ENCODE data around the gene SNX7.

The SNX7 gene

DNA sequence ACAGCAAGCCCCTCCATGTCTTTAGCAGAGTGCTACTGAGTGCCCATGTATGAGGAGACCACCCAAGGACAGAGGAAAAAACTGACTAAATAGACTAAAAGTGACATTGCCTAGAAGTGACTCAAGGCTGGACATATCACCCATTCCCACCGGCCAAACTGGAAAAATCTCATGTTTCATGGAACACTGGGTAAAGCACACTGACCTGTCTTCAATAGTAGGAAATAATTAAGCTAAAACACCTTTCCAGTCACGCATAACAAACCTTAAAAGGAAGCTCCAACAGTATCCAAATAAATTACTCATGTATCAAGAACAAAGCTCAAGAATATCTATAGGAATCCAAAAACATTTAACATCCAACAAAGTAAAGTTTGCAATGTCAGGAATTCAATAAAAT, 120.4 kb downstream of the SNX7 start:
- no peak for DNase-seq

DNA sequence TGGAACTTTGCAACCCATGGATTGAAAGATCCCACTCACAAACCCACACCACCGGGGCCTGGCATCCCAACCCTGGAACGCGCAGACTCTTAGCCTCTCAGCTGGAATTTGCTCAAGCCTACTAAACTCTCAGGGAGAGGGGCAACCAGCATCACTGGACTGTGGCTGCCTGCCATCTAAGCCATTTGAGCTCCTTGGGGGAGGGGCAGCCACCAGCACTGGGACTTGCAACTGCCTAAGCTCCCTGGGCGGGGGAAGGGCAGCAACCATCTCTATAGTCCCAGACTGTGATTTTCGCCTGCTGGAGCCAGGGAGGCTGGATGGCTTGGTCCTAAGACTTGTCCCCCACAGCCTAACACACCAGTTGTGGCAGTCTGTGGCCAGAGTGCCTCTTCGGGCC, 122.3 kb downstream of the SNX7 start:
- no peak for DNase-seq

DNA sequence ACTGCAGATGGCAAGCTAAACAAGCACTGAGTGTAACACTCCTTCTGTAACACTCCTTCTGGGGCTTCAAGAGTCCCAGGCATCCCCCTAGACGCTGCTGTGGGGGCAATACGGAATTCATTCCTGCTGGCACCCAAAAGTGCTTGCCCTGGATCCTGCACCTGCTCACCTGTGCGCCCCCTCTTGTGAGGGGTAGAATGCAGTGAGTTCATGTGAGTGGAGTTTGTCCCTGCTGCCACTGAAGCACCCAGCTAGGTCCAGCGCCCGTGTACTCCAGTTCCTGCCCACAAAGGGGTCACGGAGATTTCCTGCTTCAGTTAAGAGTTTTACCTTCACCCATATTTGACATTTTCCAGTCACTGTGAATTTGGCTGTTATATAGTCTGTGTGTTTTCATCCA, 130.0 kb downstream of the SNX7 start:
- DNase-seq = no peak

DNA sequence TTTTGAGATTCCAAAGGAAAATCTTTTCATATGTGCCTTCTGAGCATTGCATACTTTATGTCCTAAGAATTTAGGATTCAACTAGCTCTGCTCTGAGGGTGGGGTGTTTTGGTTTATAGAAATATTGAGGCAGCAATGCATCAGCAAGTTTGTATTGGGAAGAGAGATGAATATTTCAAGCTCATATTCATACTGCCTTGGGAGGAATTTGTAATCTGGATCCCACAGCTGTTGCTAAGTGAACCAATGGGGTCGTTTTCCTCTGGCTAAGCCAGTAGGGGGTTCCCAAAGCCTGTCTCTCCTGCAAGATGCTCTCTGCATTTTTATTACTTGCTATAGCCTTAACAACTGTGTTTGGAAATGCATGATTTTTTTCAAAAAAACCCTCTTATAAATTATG, 130.6 kb downstream of the SNX7 start:
- no peak for DNase-seq

DNA sequence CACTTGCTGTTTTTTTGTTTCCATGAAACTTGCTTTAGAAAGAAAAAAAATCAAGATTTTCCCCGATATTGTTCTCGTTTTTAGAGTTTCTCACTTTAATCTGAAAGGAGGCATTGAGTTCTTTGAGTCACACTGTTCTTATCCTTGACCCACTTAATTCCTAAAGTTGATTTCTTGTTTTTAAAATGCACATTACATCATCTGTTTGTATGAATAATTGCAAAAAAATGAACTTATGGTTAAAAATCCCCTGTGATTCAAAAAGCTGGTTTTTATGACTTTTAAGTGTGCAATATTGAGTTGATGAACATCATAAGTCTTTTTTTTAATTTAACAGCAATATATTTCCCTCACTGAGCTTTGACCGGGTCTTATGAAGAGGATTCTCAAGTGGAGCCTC, 131.6 kb downstream of the SNX7 start:
- DNase-seq = no peak

DNA sequence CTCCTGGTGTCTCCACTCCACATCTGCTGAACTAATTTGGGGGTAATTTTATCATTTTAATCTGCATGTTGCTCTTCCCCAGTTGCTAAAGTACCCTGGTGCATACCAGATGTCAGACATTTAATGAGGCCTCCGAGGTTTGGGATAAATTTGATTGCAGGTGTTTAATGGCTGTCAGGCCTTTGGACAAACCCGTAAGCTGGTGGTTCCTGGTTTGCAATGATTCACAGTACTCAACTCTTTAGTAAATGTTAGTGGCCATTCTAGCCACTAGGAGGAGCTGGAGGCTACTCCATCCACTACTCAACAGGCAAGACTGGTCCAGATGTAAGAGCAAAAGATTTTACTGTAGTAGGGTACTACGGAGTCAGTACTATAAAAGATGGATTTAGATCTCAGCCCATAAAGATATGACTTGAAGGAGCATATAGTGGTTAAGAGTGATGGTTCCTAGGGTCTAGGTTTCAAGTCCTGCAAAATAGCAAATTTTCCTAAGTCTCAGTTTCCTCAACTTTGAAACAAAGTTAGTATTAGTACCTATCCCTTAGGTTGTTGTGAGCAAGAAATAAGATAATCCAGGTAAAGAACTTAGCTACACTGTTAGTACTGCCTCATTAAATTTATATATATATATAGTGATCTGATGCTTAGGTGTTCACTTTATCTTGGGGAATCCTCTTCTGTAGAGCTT, 132.8 kb downstream of the SNX7 start:
- DNase-seq = peak; percentile 58 to 81

DNA sequence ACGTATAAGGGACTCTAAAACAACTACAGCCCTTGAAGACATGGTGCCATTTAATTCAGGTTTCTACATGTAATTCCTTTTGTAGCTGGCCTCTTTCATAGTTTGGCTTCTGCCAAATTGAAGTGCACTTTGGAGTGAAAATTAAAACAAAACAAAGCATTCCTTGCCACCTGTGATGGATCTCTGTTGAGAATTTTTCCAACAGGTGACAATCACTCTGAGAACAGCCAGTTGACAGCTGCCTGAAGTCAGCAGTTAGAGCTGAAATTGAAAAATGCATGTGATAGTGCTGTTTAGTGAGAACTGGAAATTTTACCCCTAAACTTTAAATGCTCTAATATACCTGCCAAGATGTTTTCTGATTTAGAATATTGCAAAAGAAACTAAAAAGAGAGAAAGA, 134.5 kb downstream of the SNX7 start:
- DNase-seq = no peak

DNA sequence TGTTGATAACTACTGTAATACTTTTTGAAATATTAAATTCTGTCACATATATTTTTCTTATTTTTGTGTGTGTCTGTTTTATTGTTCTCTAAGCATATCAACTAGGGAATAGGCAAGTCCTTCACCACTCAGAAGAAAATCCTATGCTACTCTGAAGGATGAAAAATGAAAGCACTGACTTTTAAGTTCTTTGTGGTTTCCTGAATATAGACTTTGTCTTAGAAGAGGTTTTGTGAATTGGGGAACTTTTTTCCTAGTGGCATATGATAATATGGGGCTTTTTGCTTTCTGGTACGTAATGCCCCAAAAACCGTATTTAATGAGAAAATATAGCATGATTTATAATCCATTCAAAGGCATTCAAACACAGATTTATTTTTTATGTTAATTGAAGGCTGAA, 136.0 kb downstream of the SNX7 start:
- DNase-seq = peak in 1 of 2 experiments; percentile 16
